Keratinocyte (primary cell): Measurements from ENCODE around the gene MTMR4. TPM values are rescaled to one million over a fixed set of nuclear protein-coding genes. Genes with fewer than 3 reads are reported as not detected.

Source experiments
- DNase-seq: peaks from one replicate; pipeline ENCODE4 v3.0.0-alpha.2; 2011; ENCODE audit warnings: low read depth, missing footprints, low spot score
- FAIRE-seq: peaks from 2 replicates; lab custom pipeline; 2011; peaks lifted over from hg19 to GRCh38; lab: Jason Lieb, UNC
- H2AFZ ChIP-seq: 2 replicates; pipeline ENCODE4 v1.6.0; 2012; ENCODE audit warnings: low read length, control low read depth, inconsistent platforms; ENCODE audit not compliant: control insufficient read depth
- H3K27ac ChIP-seq: 2 replicates; pipeline ENCODE4 v1.5.1; 2011; ENCODE audit warnings: low read length; ENCODE audit not compliant: control insufficient read depth, insufficient read depth
- H3K27me3 ChIP-seq: 3 replicates; pipeline ENCODE4 v1.6.0; 2011; ENCODE audit warnings: low read length; ENCODE audit not compliant: control insufficient read depth, insufficient read depth; ENCODE audit errors: extremely low read depth
- H3K36me3 ChIP-seq, 2 experiments: 2 replicates in 1 of 2; 3 replicates in 1 of 2; pipeline ENCODE4 v1.5.1; 2011; ENCODE audit warnings: low read length in 2 of 2, mild to moderate bottlenecking in 1 of 2; ENCODE audit not compliant: control insufficient read depth in 2 of 2, insufficient read depth in 2 of 2; ENCODE audit errors: extremely low read depth in 1 of 2
- H3K4me1 ChIP-seq: 3 replicates; pipeline ENCODE4 v1.5.1; 2011; ENCODE audit warnings: low read length; ENCODE audit not compliant: control insufficient read depth, insufficient read depth; ENCODE audit errors: extremely low read depth
- H3K4me2 ChIP-seq: 3 replicates; pipeline ENCODE4 v1.6.0; 2011; ENCODE audit warnings: low read depth, low read length; ENCODE audit not compliant: control insufficient read depth, insufficient read depth; ENCODE audit errors: extremely low read depth
- H3K4me3 ChIP-seq, 3 experiments: fragments of 200-600 bp in 1 of 3; sonication (generic) in 1 of 3; 2 replicates in 2 of 3; 3 replicates in 1 of 3; pipeline ENCODE4 v1.5.1; 2011 to 2016; ENCODE audit warnings: low read length in 3 of 3, mild to moderate bottlenecking in 3 of 3, control low read depth in 2 of 3, inconsistent platforms in 1 of 3, low read depth in 1 of 3, mixed read lengths in 1 of 3, mixed run types in 1 of 3, moderate library complexity in 1 of 3; ENCODE audit not compliant: control insufficient read depth in 2 of 3, insufficient read depth in 2 of 3; ENCODE audit errors: extremely low read depth in 1 of 3
- H3K79me2 ChIP-seq: 2 replicates; pipeline ENCODE4 v1.6.0; 2012; ENCODE audit warnings: low read length; ENCODE audit not compliant: control insufficient read depth, insufficient read depth
- H3K9ac ChIP-seq: 3 replicates; pipeline ENCODE4 v1.6.0; 2011; ENCODE audit warnings: low read length; ENCODE audit not compliant: control insufficient read depth, insufficient read depth; ENCODE audit errors: extremely low read depth
- H3K9me1 ChIP-seq: 3 replicates; pipeline ENCODE4 v1.6.0; 2011; ENCODE audit warnings: low read length; ENCODE audit not compliant: control insufficient read depth, insufficient read depth; ENCODE audit errors: extremely low read depth
- H3K9me3 ChIP-seq: 2 replicates; pipeline ENCODE4 v1.5.1; 2012; ENCODE audit warnings: low read depth, low read length; ENCODE audit not compliant: control insufficient read depth
- H4K20me1 ChIP-seq: 3 replicates; pipeline ENCODE4 v1.6.0; 2011; ENCODE audit warnings: low read length; ENCODE audit not compliant: control insufficient read depth, insufficient read depth; ENCODE audit errors: extremely low read depth
- EZH2 ChIP-seq: IDR thresholded peaks from one replicate; pipeline ENCODE4 v1.6.1; 2012; ENCODE audit warnings: inconsistent platforms, mild to moderate bottlenecking, low read length, moderate library complexity
- dilution Hi-C: fragments of 300-500 bp; cut with MboI; formaldehyde crosslinking; loops from one replicate; pipeline ENCODE4 v1.7.0; 2020; ENCODE audit warnings: low sequenced_read_pairs; ENCODE audit not compliant: extremely low pct_ligation_motif_present
- polyA plus RNA-seq, 5 experiments: library from polyadenylated mRNA; depleted of rRNA in 3 of 5; stranded (reverse) in 3 of 5; stranded (forward) in 1 of 5; unstranded in 1 of 5; fragments of >200 nt; gene quantifications; 1 replicate in 1 of 5; 2 replicates in 3 of 5; 3 replicates in 1 of 5; pipeline versions ENCODE4 v1.2.1 to v1.2.3, GENCODE V29; 2011 to 2012; ENCODE audit warnings: missing spikeins in 2 of 5, low read depth in 1 of 5, low replicate concordance in 1 of 5
- TF ChIP-seq, protein P1 (sequence below), 3 experiments: IDR thresholded peaks in 1 of 3; conservative IDR thresholded peaks in 1 of 3; optimal IDR thresholded peaks in 1 of 3; 2 replicates in 2 of 3; 3 replicates in 1 of 3; pipeline versions ENCODE3 to v1.5.1; 2011; ENCODE audit warnings: low read length in 3 of 3, mild to moderate bottlenecking in 3 of 3, moderate library complexity in 2 of 3, control low read depth in 1 of 3, inconsistent platforms in 1 of 3; ENCODE audit not compliant: insufficient read depth in 2 of 3; ENCODE audit errors: extremely low read depth in 1 of 3

MTMR4 gene
- polyA plus RNA-seq, 1 donor (not counting 4 experiments of a cell fraction or from before 2014, with no cell fraction given), result 18.9 TPM

- Histone ChIP-seq H3K4me2 (no peak overlapping the region), H3K4me1 (no peaks in the 10 kb centered on the region), H3K9me1 (no peaks in the 10 kb centered on the region), H3K79me2 (no peaks in the 10 kb centered on the region), H4K20me1 (no peaks in the 10 kb centered on the region), H3K36me3 (no peaks in the 10 kb centered on the region), H3K9ac (no peak overlapping the region), H2AFZ (no peak overlapping the region), H3K27ac (no peak overlapping the region), H3K4me3 (no peak overlapping the region), H3K27me3 (no peaks in the 10 kb centered on the region), H3K9me3 (no peaks in the 10 kb centered on the region)
- TF ChIP-seq EZH2, result no peak
- TF ChIP-seq, protein P1, sequence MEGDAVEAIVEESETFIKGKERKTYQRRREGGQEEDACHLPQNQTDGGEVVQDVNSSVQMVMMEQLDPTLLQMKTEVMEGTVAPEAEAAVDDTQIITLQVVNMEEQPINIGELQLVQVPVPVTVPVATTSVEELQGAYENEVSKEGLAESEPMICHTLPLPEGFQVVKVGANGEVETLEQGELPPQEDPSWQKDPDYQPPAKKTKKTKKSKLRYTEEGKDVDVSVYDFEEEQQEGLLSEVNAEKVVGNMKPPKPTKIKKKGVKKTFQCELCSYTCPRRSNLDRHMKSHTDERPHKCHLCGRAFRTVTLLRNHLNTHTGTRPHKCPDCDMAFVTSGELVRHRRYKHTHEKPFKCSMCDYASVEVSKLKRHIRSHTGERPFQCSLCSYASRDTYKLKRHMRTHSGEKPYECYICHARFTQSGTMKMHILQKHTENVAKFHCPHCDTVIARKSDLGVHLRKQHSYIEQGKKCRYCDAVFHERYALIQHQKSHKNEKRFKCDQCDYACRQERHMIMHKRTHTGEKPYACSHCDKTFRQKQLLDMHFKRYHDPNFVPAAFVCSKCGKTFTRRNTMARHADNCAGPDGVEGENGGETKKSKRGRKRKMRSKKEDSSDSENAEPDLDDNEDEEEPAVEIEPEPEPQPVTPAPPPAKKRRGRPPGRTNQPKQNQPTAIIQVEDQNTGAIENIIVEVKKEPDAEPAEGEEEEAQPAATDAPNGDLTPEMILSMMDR (optimal IDR thresholded peaks at IDR 0.05 in 1 of 3, IDR thresholded peaks at IDR 0.05 in 1 of 3, conservative IDR thresholded peaks at IDR 0.05 in 1 of 3; ENCODE audit: extremely low read depth in 1 of 3, insufficient read depth in 2 of 3, low read length in 3 of 3), result no peak
- no peak for DNase-seq
- FAIRE-seq, result no peak
- dilution Hi-C loops, result no loop called here
Measured at GRCh38 chr17:58475985-58476384, 38.5 kb downstream of the MTMR4 start.

DNA sequence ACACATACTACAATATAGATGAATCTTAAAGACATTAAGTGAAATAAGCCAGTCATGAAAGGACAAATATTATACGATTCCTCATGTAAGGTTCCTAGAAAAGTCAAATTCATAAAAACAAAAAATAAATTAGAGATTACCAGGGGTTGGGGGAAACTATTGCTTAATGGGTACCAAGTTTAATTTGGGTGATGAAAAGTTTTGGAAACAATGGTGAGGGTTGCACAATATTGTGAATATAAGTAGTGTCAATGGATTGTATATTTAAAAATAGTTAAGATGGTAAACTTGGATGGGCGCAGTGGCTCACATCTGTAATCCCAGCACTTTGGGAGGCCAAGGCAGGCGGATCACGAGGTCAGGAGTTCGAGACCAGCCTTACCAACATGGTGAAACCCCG is 44.1 kb downstream of the MTMR4 start:
- H3K36me3 ChIP-seq, result no peaks in the 10 kb centered on the region
- H2AFZ ChIP-seq, result no peak overlapping the region
- H3K9ac ChIP-seq, result no peak overlapping the region
- H3K9me3 ChIP-seq, result no peaks in the 10 kb centered on the region
- no peaks in the 10 kb centered on the region for H3K79me2 ChIP-seq
- no peak overlapping the region for H3K4me2 ChIP-seq
- FAIRE-seq (no peak), DNase-seq (no peak)
- no peaks in the 10 kb centered on the region for H3K4me1 ChIP-seq
- H3K27me3 ChIP-seq, result no peaks in the 10 kb centered on the region
- no peak overlapping the region for H3K4me3 ChIP-seq
- H3K27ac ChIP-seq, result no peak overlapping the region
- H4K20me1 ChIP-seq, result no peaks in the 10 kb centered on the region
- TF ChIP-seq, protein P1 (optimal IDR thresholded peaks at IDR 0.05 in 1 of 3, IDR thresholded peaks at IDR 0.05 in 1 of 3, conservative IDR thresholded peaks at IDR 0.05 in 1 of 3; ENCODE audit: extremely low read depth in 1 of 3, insufficient read depth in 2 of 3, low read length in 3 of 3), result no peak
- no peak for TF ChIP-seq EZH2
- dilution Hi-C loops, result no loop called here
- H3K9me1 ChIP-seq, result no peaks in the 10 kb centered on the region
